CD4-positive, alpha-beta T cell treated with Interleukin-4 for 4 hours (primary cell): ENCODE results near the gene PUS1.

Source experiments
- DNase-seq: peaks from one replicate; pipeline ENCODE4 v3.0.0-alpha.2; 2020

The PUS1 gene

GRCh38 chr12:131917139-131917710, 11.9 kb upstream of the PUS1 start:
- no peak for DNase-seq

- no peak for DNase-seq
Observed at GRCh38 chr12:131917711-131918306, 11.3 kb upstream of the PUS1 start.

- DNase-seq: no peak
Observed at GRCh38 chr12:131918311-131919050, 10.6 kb upstream of the PUS1 start.

- no peak for DNase-seq
Observed at GRCh38 chr12:131919051-131919347, 10.1 kb upstream of the PUS1 start.

- no peak for DNase-seq
Observed at GRCh38 chr12:131919366-131920156, 9.5 kb upstream of the PUS1 start.

GRCh38 chr12:131920157-131920508, 8.9 kb upstream of the PUS1 start:
- no peak for DNase-seq

GRCh38 chr12:131920902-131921840, 7.9 kb upstream of the PUS1 start:
- DNase-seq: no peak

GRCh38 chr12:131921866-131922769, 7.0 kb upstream of the PUS1 start:
- no peak for DNase-seq

- no peak for DNase-seq
Observed at GRCh38 chr12:131922772-131923171, 6.3 kb upstream of the PUS1 start.

- DNase-seq: no peak
Observed at GRCh38 chr12:131923260-131923659, 5.8 kb upstream of the PUS1 start.

- DNase-seq: no peak
Observed at GRCh38 chr12:131927110-131928079, 1.7 kb upstream of the PUS1 start.

- no peak for DNase-seq
Observed at GRCh38 chr12:131928080-131928710, 881 bp upstream of the PUS1 start.

GRCh38 chr12:131929581-131930456, 743 bp downstream of the PUS1 start:
- DNase-seq: peak; percentile 14

- DNase-seq: no peak
Observed at GRCh38 chr12:131930510-131930909, 1.4 kb downstream of the PUS1 start.

GRCh38 chr12:131933387-131933786, 4.3 kb downstream of the PUS1 start:
- no peak for DNase-seq

- no peak for DNase-seq
Observed at GRCh38 chr12:131934535-131934934, 5.5 kb downstream of the PUS1 start.

- DNase-seq: no peak
Observed at GRCh38 chr12:131938082-131938481, 9.0 kb downstream of the PUS1 start.

- DNase-seq: no peak
Observed at GRCh38 chr12:131939007-131939406, 9.9 kb downstream of the PUS1 start.

GRCh38 chr12:131940141-131940547, 11.1 kb downstream of the PUS1 start:
- DNase-seq: no peak
